Stimulated activated CD4-positive, alpha-beta T cell treated with anti-CD3 and anti-CD28 coated beads, Interleukin-12 subunit alpha, Interleukin-12 subunit beta, amount 100 ng/mL, for 24 hours (primary cell): Measurements from ENCODE around the gene KRTAP5-5.
"Not testable (repeated sequence)": the region's sequence is repeated elsewhere in the genome, so short reads cannot be mapped to it uniquely, and the experiment has no call there.

Experiments used
- DNase-seq, 2 experiments: peaks; one replicate each; pipeline ENCODE4 v3.0.0-alpha.2; 2020; ENCODE audit warnings: low read depth in 2 of 2

Gene KRTAP5-5

DNA sequence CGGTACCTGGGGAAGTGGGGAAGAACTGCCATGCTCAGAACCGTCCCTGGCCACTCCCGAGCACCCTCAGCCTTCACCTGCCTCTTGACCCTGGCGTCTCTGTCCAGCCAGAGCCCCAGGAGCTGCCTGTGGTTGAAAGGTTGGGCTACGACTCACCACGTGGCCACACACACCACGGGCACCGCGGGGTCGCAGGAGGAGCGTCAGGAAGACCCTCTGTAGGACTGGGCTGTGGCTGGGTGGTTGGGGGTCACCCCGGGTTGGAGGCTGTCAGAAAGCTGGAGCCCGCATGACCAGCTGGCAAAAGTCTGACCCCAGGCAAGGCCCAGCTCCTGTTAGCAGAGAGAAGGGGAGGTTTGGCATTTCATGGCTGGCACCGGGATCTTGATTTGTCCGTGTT lies 11.5 kb downstream of the KRTAP5-5 start:
- no peak for DNase-seq

- DNase-seq = no peak
Observed at GRCh38 chr11:1642288-1643145, 12.9 kb downstream of the KRTAP5-5 start.

DNA sequence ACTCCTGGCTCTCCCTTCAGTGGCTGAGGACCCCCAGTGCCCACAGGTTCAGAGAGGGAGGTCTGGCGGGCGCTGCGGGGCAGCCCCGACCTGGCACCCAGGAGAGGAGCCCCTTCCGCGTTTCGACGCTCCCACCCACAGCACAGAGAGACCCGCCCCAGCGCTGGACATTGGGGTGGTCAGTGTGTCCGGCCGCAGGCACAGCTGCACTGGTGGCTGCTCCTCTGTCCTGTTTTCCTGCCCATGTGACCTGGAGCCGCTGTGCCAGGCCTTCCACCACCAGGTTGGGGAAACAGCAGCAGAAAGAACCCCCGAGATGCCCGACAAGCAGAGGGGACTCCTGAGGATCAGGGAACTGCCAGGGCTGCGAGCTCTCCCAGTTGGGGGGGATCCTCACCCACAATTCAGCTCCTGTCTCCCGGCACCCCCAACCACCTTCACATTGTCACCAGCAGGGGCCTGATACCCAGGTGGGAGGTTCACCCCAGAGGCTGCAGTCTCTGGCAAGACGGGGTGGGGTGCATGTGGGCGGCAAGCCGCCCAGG lies 13.6 kb downstream of the KRTAP5-5 start:
- DNase-seq = no peak

GRCh38 chr11:1644601-1645356 lies 15.2 kb downstream of the KRTAP5-5 start:
- no peak for DNase-seq

- DNase-seq = no peak
Observed at GRCh38 chr11:1645357-1645821, 15.8 kb downstream of the KRTAP5-5 start.

GRCh38 chr11:1646540-1646939 lies 17.0 kb downstream of the KRTAP5-5 start:
- DNase-seq = not testable (repeated sequence)

GRCh38 chr11:1647901-1648652 lies 18.5 kb downstream of the KRTAP5-5 start:
- no peak for DNase-seq

DNA sequence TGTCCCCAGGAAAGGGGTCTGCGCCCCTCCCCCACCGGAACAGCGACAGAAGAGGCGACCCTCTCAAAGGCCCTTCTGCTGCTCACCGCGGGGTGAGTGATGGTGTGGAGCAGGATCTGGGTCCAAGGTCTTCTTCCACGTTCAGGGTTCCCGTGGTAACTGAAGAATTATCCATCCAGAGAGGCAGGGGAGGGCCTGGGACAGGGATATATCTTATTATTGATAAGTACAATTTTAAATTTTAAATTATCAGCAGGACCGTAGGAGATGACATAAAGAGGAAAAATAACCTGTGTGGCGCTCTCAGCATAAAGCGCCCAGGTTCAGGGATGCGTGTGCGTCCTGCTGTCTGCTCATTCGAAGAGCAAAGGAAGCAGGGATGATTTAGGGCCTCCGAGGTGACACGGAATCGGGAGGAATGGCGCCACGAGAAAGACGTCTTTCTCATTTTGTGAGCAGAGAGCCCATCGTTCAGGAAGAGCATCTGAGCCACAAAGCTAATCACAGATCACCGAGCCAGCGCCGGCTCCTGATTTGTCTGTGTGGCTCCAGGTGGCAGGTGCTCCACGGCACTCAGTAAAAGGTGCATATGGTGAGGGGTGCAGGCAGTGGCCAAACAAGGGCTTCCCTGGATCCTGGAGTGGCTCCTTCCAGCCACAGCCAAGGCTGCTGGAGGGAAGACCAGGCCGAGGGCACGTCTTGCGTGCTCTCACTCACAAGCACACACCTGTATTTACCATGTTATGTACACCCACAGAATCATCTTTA lies 19.3 kb downstream of the KRTAP5-5 start:
- no peak for DNase-seq

DNA sequence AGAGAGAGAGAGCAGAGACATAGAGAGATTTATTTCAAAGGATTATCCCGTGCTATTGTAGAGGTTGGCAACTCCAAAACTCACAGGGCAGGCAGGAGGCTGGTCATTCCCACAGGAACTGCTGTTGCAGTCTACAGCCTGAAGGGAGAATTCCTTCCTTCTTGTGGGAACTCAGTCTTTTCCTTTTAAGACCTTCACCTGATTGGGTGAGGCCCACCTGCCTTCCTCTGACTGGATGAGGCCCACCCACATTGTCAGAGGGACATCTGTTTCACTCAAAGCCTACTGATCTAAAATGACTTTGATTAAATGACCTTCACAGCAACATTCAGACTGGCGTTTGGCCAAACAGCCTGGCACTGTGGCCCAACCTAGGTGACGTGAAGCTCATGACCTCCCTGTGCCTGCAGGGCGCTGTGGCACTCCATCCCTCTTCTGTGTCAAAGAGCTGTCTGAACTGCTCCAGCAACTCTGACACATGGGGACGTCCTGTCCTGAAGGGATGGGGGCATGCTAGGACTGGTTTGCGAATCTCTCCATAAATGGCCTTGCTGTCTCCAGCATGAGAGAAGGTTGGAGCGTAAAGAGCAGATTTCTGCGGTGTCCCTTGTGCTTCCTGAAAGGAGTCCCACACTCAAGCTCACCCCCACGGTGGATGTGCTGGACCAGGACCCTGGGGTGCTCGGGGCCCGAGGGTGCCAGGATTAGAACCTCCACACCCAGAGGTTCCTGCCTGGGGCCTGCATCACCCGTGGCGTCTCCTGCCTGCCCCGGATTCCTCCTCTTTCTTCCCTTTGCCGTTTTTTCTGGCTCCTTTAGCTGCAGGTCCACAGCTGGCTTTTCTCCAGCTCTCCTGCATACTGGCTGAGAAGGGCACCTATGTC lies 20.7 kb downstream of the KRTAP5-5 start:
- DNase-seq = no peak

DNA sequence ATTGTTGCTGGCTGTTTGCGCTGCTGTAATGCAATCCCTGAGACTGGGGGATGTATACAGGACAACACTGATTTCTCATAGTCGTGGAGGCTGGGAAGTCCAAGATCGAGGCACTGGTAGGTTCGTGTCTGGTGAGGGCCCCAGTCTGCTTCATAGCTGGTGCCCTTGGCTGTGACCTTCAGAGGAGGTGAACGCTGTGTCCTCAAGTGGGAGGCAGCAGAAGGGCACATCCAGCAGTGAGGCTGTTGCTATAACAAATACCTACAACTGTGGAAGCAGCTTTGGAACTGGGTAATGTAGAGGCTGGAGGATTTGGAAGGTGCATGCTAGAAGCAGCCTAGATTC lies 21.3 kb downstream of the KRTAP5-5 start:
- DNase-seq = no peak

GRCh38 chr11:1651411-1651980 lies 21.9 kb downstream of the KRTAP5-5 start:
- DNase-seq = no peak

DNA sequence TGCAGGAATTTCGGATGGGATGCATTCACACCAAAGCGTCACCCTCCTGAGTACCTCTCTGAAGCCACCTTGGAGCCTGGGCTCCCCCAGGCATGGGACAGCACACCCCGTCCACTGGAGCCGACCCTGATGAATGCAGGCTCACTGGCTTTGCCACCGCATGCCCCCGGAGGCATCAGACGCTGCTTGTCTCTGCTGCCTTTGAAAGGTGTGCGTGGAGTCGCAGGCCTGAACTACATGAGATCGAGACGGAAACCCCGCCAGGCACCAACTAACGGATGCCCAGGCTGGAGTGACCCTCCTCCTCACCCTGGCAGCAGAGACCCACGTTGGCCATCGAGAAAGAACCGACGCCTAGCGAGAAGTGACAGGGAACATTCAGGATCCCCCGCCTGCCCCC lies 22.5 kb downstream of the KRTAP5-5 start:
- DNase-seq = no peak

GRCh38 chr11:1652442-1652770 lies 22.8 kb downstream of the KRTAP5-5 start:
- no peak for DNase-seq

DNA sequence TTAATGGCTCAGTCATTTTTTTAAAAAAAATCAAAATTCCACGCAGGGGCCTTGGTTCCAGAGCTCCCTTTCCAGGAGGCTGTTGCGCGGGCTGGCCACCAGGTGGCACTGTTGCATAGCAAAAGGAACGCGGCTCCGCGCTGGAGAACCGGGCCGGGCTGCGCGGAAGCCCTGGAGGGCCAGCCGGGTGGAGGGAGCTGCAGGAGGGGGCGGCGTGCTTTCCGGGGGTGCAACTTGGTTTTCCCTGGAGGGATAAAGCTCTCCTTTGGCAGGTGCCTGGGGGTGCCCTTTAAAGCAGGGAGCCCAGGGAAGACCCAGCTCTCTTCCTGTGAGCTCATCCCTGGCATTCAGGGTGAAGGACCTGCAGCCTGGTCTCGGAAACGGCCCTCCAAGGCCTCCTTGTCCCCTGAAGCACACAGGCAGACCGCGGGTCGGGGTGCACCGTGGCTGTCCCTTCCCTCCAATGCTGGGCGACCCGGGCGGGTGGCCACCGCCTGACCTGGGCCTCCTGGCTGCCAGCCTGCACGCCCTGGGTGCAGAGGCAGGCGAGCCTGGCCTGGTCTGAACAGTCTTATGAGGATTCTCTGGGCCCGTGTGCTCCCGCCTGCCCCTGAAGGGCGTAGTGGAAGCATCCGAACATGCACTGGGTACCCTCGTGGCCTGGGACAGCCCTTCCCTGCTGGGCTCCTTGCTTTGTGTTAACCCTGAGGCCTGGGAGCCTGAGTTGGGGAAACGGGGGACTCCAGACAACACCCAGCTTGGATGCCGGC lies 23.4 kb downstream of the KRTAP5-5 start:
- DNase-seq = peak; percentile 56 to 71

DNA sequence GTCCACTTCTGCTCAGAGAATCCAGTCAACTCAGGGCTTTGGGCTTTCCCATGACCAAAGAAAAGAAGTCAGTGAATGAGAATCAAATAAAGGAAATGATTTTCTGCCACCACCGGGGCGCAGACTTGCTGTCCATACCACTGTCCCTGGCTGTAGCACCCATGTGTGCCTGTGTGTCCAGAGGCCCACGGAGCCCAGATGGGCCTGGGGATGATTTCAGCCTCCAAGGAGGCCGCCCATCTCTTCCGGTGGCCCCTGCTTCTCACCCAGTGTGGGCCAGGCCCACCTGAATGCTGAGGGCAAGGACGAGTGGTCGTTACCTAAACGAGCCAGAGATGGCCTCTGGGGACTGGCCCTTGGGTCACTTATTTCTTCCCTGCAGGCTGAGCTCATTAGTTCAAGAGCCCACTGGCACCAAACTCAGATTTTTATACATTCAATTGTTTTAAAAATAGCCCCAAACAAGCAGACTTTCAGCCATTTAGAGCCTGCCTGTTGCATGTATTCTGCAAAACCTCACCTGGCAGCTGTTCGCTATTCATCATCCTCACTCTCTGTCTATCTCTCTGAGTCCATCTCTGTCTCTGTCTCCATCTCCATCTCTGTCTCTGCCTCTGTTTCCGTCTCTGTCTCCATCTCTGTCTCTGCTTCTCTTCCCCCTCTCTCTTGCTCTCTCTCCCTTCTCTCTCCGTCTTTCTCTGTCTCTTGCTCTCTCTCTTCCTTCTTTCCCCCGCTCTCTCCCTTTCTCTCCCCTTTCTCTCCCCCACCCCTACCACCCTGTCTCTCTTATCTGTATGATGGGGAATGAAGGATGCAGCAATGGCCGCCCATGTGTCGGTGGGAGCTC lies 24.2 kb downstream of the KRTAP5-5 start:
- DNase-seq = no peak

DNA sequence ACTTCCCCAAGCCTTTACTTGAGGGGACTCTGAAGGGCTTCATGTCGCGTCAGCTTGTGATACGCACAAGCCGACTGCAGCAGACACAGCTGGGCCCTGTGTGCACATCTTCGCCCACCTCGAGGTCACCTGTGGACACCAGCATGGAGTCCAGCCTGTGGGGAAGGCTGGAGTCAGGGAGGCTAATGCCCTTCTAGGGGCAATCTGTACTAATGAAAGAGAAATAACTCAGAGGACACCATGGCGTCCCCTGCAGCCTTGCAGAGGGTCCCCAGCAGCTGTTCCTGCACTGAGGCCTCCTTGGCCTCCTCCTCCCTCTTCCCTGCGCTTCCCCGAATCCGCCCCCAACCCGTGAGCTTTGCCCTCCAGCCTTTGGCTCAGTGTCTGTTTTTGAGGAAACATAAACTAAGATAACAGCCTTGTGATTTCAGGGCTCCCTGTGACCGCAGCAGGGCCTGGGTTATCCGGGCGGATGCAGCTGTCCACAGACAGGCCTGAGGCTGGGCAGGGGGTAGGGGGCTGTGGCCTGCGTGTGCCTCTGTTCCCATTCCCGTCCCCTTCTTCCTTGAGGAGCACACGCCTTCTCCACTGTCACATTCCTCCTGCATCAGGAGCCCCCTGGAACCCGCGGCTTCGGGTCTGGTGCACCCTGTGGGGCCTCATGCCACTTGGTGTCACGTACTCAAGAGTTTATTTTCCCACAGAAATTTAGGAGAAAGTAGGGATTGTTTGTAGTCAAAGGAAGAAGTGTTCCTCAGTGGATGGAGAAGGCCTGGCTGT lies 25.0 kb downstream of the KRTAP5-5 start:
- no peak for DNase-seq
